PC-3 (cell line): ENCODE results near the gene SMIM26. TPM values are rescaled to one million over a fixed set of nuclear protein-coding genes. Genes with fewer than 3 reads are reported as not detected.
A peak's percentile ranks its signal among the peaks of the same experiment; 100 is the strongest.

ENCODE experiments used
- ATAC-seq: fragments of 200-7000 bp; cut with Tn5 transposase; 2 replicates; pipeline ENCODE4 v1.9.1; 2020; ENCODE audit warnings: mild to moderate bottlenecking, moderate library complexity
- BruUV-seq: library from RNA; stranded (reverse); fragments of 400-500 nt; replicated peaks from 2 replicates; lab custom pipeline; 2021; lab: Mats Ljungman, UMichigan
- CTCF ChIA-PET: fragments of 300-600 bp; sonication (Branson Sonifier 250); formaldehyde crosslinking; loops from one replicate; lab custom pipeline; 2022; ENCODE audit warnings: antibody characterized with exemption; lab: Charles Lee
- POLR2A ChIA-PET: fragments of 300-600 bp; sonication (Branson Sonifier 250); formaldehyde crosslinking; loops from one replicate; lab custom pipeline; 2022; ENCODE audit warnings: antibody characterized with exemption; ENCODE audit not compliant: unreplicated experiment; lab: Charles Lee
- DNase-seq: peaks from one replicate; pipeline ENCODE4 v3.0.0-alpha.2; 2015
- H2AFZ ChIP-seq: fragments of 300-600 bp; sonication (generic); 2 replicates; pipeline ENCODE4 v1.6.0; 2016; ENCODE audit warnings: antibody characterized with exemption, low read length
- H3F3A ChIP-seq: fragments of 300-600 bp; sonication (generic); one replicate; pipeline ENCODE4 v1.6.0; 2017; ENCODE audit warnings: antibody characterized with exemption, low read length, control low read depth, mild to moderate bottlenecking; ENCODE audit not compliant: unreplicated experiment
- H3K27ac ChIP-seq: fragments of 300-600 bp; sonication (generic); 2 replicates; pipeline ENCODE4 v1.5.1; 2016; ENCODE audit warnings: mild to moderate bottlenecking, low read length
- H3K27me3 ChIP-seq: fragments of 300-600 bp; sonication (generic); 2 replicates; pipeline ENCODE4 v1.6.1; 2016; ENCODE audit warnings: low read length, mixed read lengths
- H3K36me3 ChIP-seq: fragments of 300-600 bp; sonication (generic); 2 replicates; pipeline ENCODE4 v1.6.1; 2016; ENCODE audit warnings: low read depth, mixed run types, low read length, mixed read lengths
- H3K4me1 ChIP-seq: fragments of 300-600 bp; sonication (generic); 2 replicates; pipeline ENCODE4 v1.5.1; 2016; ENCODE audit warnings: low read length; ENCODE audit not compliant: insufficient read depth
- H3K4me2 ChIP-seq: fragments of 300-600 bp; sonication (generic); 2 replicates; pipeline ENCODE4 v1.6.0; 2016; ENCODE audit warnings: low read length
- H3K4me3 ChIP-seq: fragments of 300-600 bp; sonication (generic); 2 replicates; pipeline ENCODE4 v1.5.1; 2016; ENCODE audit warnings: mild to moderate bottlenecking, low read length, mixed read lengths
- H3K79me2 ChIP-seq: fragments of 300-600 bp; sonication (generic); 2 replicates; pipeline ENCODE4 v1.6.1; 2017; ENCODE audit warnings: low read length, mixed read lengths
- H3K9ac ChIP-seq: fragments of 300-600 bp; sonication (generic); 2 replicates; pipeline ENCODE4 v1.6.0; 2016; ENCODE audit warnings: mild to moderate bottlenecking, low read length
- H3K9me2 ChIP-seq: fragments of 300-600 bp; sonication (generic); replicated peaks from 2 replicates; pipeline ENCODE4 v1.6.1; 2016; ENCODE audit warnings: mixed run types, low read length, mixed read lengths
- H3K9me3 ChIP-seq: fragments of 300-600 bp; sonication (generic); 2 replicates; pipeline ENCODE4 v1.6.1; 2016; ENCODE audit warnings: low read length, mixed read lengths
- H4K20me1 ChIP-seq: fragments of 300-600 bp; sonication (generic); 2 replicates; pipeline ENCODE4 v1.6.1; 2016; ENCODE audit warnings: low read length, mixed read lengths
- CTCF ChIP-seq: fragments of 300-600 bp; sonication (generic); conservative IDR thresholded peaks from 2 replicates; pipeline ENCODE4 v1.5.1; 2017; ENCODE audit warnings: antibody characterized with exemption, low read depth, mild to moderate bottlenecking, low read length
- EZH2 ChIP-seq: fragments of 300-600 bp; sonication (generic); IDR thresholded peaks from one replicate; pipeline ENCODE4 v1.6.1; 2017; ENCODE audit warnings: antibody characterized with exemption, mild to moderate bottlenecking, low read length; ENCODE audit not compliant: unreplicated experiment
- EZH2phosphoT487 ChIP-seq: fragments of 300-600 bp; sonication (generic); IDR thresholded peaks from 2 replicates; pipeline ENCODE4 v1.6.1; 2018; ENCODE audit warnings: mild to moderate bottlenecking, antibody characterized with exemption, low read length, borderline replicate concordance
- intact Hi-C: fragments of 100-400 bp; cut with micrococcal nuclease; formaldehyde crosslinking; loops from 2 replicates; pipeline ENCODE4 v1.9.0; 2023
- total RNA-seq: library from RNA; depleted of rRNA; stranded (reverse); fragments of >200 nt; gene quantifications from 2 replicates; pipeline ENCODE4 v1.2.3, GENCODE V29; 2014

Gene SMIM26
- total RNA-seq, 1 experiment from 2014 or later, result 83.6 TPM

GRCh38 chr20:18541741-18542140 is 25.5 kb upstream of the SMIM26 start:
- POLR2A ChIA-PET, result no interaction called here
- H3F3A ChIP-seq, result peaks cover 12% of the 10 kb centered on the region
- H3K4me3 ChIP-seq, result peak overlapping the region; percentile 26
- H3K79me2 ChIP-seq, result no peaks in the 10 kb centered on the region
- peaks cover 40% of the 10 kb centered on the region for H3K36me3 ChIP-seq
- no peaks in the 10 kb centered on the region for H4K20me1 ChIP-seq
- DNase-seq, result peak; percentile 94
- CTCF ChIA-PET, result no interaction called here
- no TSS peak for BruUV-seq
- peaks cover 49% of the 10 kb centered on the region for H3K4me1 ChIP-seq
- no peaks in the 10 kb centered on the region for H3K9me2 ChIP-seq
- TF ChIP-seq EZH2 (no peak), CTCF (no peak), EZH2phosphoT487 (no peak)
- peak; percentile 73 for ATAC-seq
- H2AFZ ChIP-seq, result no peak overlapping the region
- no peaks in the 10 kb centered on the region for H3K9me3 ChIP-seq
- H3K27me3 ChIP-seq, result no peaks in the 10 kb centered on the region
- peak overlapping the region; percentile 70 for H3K4me2 ChIP-seq
- intact Hi-C loops, result loop anchor here (2.0 to 5.0 kb wide), 2 partner anchors 35 to 74 kb away; partner anchors contain the start of genes DZANK1, POLR3F and SEC23B
- peak overlapping the region; percentile 82 for H3K27ac ChIP-seq
- H3K9ac ChIP-seq, result peak overlapping the region; percentile 22; the same call in 1 of the 2 replicates

DNA sequence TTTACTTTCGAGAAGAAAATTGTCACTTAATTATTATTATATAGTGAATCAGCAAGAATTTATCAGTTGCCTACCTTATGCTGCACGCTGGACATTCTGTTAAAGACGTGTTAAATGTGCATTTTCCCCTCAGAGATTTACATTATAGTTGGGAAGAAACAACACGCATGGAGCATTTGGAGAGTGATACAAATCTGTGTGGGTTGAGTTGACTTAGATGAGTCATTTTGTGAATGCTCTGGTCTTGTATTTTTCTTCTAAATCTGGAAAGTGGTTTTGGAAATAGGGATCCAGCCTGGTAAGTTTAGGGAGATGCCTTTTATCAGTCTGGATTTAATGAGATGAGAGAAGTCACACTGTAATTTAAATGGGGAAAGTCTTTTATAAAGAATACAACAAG is 24.0 kb upstream of the SMIM26 start:
- TF ChIP-seq EZH2phosphoT487 (no peak), EZH2 (no peak), CTCF (no peak)
- Histone ChIP-seq H2AFZ (no peak overlapping the region), H3K79me2 (no peaks in the 10 kb centered on the region), H3K9me2 (no peaks in the 10 kb centered on the region), H3K27ac (peak overlapping the region; percentile 82), H3K9ac (peak overlapping the region; percentile 23; the same call in 1 of the 2 replicates), H4K20me1 (no peaks in the 10 kb centered on the region), H3K9me3 (no peaks in the 10 kb centered on the region), H3K4me1 (peaks cover 46% of the 10 kb centered on the region), H3K4me3 (no peak overlapping the region), H3F3A (peaks cover 12% of the 10 kb centered on the region), H3K36me3 (peaks cover 47% of the 10 kb centered on the region), H3K4me2 (peak overlapping the region; percentile 44), H3K27me3 (no peaks in the 10 kb centered on the region)
- intact Hi-C loops, result loop anchor here (5.0 kb wide), 1 partner anchor 76 kb away; the partner anchor contains the start of genes DZANK1 and POLR3F
- CTCF ChIA-PET, result no interaction called here
- DNase-seq (peak; percentile 61), ATAC-seq (peak; percentile 28)
- no TSS peak for BruUV-seq
- POLR2A ChIA-PET, result no interaction called here

DNA sequence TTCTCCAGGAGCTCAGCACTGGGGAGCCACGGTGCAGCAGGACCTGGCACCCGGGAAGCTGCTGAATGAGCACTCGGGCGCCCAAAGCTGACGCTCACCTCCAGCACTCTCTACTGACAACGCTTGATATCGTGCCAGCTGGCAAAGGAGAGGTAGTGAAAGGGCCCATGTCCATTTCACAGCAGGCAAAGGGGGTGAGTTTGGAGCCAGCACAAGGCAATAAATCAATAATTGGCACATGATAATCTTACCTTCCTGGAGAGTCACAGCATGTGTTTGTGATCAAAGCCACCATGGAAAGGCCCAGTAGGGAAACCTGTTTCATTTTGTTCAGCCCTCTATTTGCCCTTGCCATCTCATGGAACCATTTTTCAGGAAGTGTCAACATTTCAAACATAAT is 23.3 kb upstream of the SMIM26 start:
- Histone ChIP-seq H3K36me3 (peaks cover 48% of the 10 kb centered on the region), H3K27ac (peak overlapping the region; percentile 82), H3K4me3 (no peak overlapping the region), H3K9me3 (no peaks in the 10 kb centered on the region), H3K9me2 (no peaks in the 10 kb centered on the region), H3K9ac (peak overlapping the region; percentile 23; the same call in 1 of the 2 replicates), H3K27me3 (no peaks in the 10 kb centered on the region), H3F3A (peaks cover 12% of the 10 kb centered on the region), H3K4me2 (peak overlapping the region; percentile 44), H2AFZ (no peak overlapping the region), H4K20me1 (no peaks in the 10 kb centered on the region), H3K79me2 (no peaks in the 10 kb centered on the region), H3K4me1 (peaks cover 46% of the 10 kb centered on the region)
- no peak; the same call in 1 of the 2 replicates for ATAC-seq
- intact Hi-C loops, result loop anchor here (5.0 kb wide), 1 partner anchor 77 kb away; the partner anchor contains the start of genes DZANK1 and POLR3F
- ChIA-PET POLR2A (no interaction called here), CTCF (no interaction called here)
- peak; percentile 53 for DNase-seq
- BruUV-seq, result no TSS peak
- TF ChIP-seq EZH2 (no peak), CTCF (no peak), EZH2phosphoT487 (no peak)
